ENCODE measurements around the gene NFKBIL1.

DNA sequence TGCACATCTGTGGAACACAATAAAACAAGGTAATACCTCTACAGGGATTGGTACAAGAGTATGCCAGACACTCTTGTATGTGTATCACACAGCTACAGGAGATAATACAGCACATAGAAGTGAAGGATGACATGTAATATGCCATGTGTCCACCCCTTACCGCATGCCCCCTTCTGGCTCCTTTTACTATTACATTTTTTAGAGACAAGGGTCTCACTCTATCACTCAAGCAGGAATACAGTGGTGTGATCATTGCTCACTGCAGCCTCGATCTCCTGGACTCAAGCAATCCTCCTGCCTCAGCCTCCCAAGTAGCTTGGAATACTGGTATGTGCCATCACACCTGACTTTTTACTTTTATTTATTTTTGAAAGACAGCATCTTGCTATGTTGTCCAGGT lies 49.6 kb downstream of the NFKBIL1 start:
- TF ChIP-seq SPI1 (IDR thresholded peaks at IDR 0.05; ENCODE audit: borderline replicate concordance, low read depth) (no peak), GABPA (IDR thresholded peaks at IDR 0.05; ENCODE audit: low read depth) (no peak), POLR2AphosphoS5 (IDR thresholded peaks at IDR 0.05; ENCODE audit: low read depth) (no peak)
- TF ChIP-seq, protein P1, sequence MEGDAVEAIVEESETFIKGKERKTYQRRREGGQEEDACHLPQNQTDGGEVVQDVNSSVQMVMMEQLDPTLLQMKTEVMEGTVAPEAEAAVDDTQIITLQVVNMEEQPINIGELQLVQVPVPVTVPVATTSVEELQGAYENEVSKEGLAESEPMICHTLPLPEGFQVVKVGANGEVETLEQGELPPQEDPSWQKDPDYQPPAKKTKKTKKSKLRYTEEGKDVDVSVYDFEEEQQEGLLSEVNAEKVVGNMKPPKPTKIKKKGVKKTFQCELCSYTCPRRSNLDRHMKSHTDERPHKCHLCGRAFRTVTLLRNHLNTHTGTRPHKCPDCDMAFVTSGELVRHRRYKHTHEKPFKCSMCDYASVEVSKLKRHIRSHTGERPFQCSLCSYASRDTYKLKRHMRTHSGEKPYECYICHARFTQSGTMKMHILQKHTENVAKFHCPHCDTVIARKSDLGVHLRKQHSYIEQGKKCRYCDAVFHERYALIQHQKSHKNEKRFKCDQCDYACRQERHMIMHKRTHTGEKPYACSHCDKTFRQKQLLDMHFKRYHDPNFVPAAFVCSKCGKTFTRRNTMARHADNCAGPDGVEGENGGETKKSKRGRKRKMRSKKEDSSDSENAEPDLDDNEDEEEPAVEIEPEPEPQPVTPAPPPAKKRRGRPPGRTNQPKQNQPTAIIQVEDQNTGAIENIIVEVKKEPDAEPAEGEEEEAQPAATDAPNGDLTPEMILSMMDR (IDR thresholded peaks at IDR 0.05; ENCODE audit: insufficient read depth, low read length), result peak; percentile 21
- TF ChIP-seq, protein P2, sequence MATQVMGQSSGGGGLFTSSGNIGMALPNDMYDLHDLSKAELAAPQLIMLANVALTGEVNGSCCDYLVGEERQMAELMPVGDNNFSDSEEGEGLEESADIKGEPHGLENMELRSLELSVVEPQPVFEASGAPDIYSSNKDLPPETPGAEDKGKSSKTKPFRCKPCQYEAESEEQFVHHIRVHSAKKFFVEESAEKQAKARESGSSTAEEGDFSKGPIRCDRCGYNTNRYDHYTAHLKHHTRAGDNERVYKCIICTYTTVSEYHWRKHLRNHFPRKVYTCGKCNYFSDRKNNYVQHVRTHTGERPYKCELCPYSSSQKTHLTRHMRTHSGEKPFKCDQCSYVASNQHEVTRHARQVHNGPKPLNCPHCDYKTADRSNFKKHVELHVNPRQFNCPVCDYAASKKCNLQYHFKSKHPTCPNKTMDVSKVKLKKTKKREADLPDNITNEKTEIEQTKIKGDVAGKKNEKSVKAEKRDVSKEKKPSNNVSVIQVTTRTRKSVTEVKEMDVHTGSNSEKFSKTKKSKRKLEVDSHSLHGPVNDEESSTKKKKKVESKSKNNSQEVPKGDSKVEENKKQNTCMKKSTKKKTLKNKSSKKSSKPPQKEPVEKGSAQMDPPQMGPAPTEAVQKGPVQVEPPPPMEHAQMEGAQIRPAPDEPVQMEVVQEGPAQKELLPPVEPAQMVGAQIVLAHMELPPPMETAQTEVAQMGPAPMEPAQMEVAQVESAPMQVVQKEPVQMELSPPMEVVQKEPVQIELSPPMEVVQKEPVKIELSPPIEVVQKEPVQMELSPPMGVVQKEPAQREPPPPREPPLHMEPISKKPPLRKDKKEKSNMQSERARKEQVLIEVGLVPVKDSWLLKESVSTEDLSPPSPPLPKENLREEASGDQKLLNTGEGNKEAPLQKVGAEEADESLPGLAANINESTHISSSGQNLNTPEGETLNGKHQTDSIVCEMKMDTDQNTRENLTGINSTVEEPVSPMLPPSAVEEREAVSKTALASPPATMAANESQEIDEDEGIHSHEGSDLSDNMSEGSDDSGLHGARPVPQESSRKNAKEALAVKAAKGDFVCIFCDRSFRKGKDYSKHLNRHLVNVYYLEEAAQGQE (IDR thresholded peaks at IDR 0.05; ENCODE audit: insufficient replicate concordance, low read depth), result no peak
